ENCODE data around the gene DCANP1. TPM values are rescaled to one million over a fixed set of nuclear protein-coding genes. Genes with fewer than 3 reads are reported as not detected.
A peak's percentile ranks its signal among the peaks of the same experiment; 100 is the strongest.
"Not testable (repeated sequence)": the region's sequence is repeated elsewhere in the genome, so short reads cannot be mapped to it uniquely, and the experiment has no call there.

DCANP1 gene
- not detected in 2 replicates for total RNA-seq (2014; rRNA removed; shearing (Covaris generic))

- DNase-seq (ENCODE audit: low read depth): no peak
Measured at GRCh38 chr5:135447298-135447929, at the start of gene DCANP1. Gene DCANP1 (minus strand): TSS chr5:135447348. CDS start chr5:135447108, 240 bp downstream.

GRCh38 chr5:135495531-135495930, 48.4 kb upstream of the DCANP1 start:
- not testable (repeated sequence) for DNase-seq (ENCODE audit: low read depth)

GRCh38 chr5:135494196-135494595, 47.0 kb upstream of the DCANP1 start:
- no peak for DNase-seq (ENCODE audit: low read depth)

GRCh38 chr5:135493406-135494180, 46.4 kb upstream of the DCANP1 start:
- peak; percentile 82 for DNase-seq (ENCODE audit: low read depth)

- DNase-seq (ENCODE audit: low read depth): peak; percentile 24
Measured at GRCh38 chr5:135492319-135492626, 45.1 kb upstream of the DCANP1 start.

DNA sequence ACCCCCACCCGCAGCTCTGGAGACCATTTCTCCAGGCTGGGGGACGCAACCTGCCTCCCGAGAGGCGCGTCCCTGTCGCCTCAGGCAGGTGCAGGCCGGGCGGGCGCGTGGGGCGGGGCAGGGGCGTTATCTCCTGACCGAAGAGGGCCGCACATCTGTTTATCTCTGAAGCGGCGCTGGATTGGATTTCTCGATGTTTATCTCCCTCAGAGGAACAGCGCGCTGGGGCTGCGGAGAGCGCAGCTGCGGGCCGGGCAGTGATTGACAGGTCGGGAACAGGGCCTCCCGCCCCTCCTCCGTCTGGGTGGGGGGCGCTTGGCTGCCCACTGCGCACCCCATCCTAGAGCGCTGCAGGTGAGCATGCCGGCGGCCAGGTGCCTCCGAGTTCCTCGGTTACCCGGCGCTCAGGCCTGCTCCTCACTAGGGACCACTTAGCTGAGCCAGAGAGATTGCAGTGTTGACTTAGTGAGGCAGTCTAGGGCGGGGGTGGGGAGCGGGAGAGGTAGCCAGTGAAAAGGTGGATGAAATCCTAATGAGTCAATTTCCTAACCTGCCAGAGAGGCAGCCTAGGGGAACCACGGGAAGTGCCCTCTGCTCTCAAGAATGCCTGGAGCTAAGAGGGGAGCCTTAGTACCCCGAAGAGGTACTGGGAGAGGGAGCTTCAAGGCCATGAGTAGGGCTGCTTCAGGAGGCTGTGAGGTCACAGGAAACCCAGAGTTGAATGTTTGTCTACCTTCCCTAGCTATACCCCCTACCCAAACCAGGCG, 44.6 kb upstream of the DCANP1 start:
- DNase-seq (ENCODE audit: low read depth): peak; percentile 66

DNA sequence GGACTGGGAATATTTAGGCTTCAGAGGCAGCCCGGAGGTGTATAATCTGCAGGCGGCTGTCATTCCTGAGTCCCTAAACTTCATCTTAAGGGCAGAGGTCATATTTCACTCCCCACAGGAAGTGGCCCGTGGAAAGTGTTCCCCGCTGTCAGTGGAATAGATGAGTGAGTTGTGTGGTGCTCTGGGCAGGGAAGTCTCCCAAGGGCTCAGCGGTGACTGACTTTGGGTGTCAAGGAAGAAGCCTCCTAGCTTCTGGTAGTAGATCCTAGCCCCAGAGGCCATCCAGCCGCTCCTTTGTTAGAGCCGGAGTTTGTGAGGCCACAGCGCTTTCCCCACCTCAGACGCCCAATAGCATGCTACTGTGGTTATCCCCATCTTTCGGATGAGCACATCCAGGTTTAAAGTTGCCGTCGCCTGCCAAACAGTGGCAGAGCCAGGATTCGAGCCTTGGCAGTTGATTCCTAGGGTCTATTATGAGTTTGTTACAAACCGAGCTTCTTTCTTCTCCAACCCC, 43.9 kb upstream of the DCANP1 start:
- no peak for DNase-seq (ENCODE audit: low read depth)

DNA sequence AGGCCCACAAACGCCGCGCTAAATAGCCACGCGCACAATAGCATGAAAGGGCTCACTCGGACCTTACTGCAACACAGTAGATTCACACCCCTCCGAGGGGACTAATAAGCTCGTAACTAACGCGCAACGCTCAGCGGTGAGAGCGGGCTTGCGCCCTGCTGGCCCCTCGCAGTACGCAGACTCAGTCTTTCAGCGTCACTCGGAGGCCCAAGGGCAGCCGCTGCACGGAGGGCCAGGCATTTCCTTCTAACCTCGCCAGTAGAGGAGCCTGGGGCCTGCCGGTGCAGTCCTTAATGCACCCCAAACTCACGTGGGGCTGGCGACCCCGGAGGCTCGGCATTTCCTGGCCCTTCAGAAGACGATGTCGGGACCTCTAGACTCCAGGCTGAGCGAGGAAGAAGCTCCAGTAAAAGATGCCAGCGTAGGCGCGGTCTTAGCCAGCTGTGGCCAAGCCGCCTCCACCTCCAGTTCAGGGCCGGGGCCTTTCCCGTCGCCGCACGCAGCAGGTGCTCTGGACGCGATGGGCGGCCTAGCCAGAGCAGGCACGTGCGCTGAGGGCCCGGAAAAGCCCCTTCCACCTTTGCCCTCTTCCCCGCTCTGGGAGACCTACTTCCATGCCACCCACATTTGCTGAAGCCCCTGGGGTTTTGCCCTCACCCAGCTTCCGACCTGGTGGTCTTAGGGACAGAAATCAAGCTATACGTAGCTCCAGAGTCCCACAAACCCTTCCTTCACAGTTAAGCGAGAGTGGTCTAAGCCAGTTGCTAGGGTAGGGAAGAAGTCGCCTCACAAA, 43.3 kb upstream of the DCANP1 start:
- no peak for DNase-seq (ENCODE audit: low read depth)

DNA sequence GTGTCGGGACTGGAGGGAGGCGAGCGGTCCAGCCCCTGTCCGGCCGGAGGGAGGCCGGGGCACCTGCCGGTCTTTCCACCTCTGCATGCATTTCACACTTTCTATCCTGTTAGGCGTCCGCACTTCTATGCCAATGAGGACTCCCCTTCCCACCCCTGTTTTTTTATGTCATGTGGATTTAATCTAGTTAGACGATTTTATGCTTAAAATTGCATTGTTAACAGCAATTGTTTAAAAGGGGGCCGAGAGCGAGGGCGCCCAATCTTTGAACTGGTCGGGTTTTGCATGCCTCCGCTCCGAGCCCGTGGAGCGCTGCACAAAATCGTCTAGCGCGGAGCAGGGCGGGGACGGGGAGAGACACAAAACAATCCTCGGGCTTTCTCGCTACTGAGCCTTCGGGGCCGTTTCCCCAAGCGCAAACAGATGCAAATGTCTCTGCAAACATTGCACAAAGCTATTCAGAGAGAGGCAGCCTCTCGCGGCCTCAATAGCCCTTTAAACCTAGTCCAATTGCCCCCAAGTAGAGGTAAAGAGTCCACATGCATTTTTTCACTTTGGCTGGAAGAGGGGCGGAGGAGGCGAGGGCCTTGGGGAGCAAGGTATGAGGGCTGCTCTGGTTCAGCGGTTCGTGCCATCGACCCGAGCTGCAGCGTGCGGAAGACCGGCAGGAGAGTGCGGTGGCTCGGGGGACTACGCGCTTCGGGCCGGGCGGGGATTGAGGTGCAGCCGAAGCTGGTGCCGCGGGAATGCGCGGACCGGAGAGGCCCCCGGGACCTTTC, 42.5 kb upstream of the DCANP1 start:
- DNase-seq (ENCODE audit: low read depth): no peak

GRCh38 chr5:135488727-135489465, 41.7 kb upstream of the DCANP1 start:
- DNase-seq (ENCODE audit: low read depth): peak; percentile 89

- no peak for DNase-seq (ENCODE audit: low read depth)
Measured at GRCh38 chr5:135487839-135488514, 40.8 kb upstream of the DCANP1 start.

DNA sequence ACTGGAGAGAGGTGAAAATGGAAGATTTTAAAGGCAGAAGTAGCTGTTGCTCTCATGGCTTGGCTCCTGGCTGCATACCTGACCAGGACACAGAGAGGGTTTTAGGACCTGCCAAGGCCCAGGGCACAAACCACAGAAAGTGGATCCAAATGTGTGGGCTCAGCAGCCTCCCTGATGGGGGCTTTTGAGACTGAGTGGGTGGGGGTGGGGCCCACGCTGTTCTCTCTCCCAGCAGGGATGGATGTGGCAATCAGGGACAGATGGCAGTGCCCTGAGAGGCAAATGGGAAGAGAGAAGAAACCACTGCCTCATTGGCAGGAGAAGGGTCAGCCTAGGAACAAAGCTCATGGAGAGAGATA, 39.9 kb upstream of the DCANP1 start:
- no peak for DNase-seq (ENCODE audit: low read depth)

- DNase-seq (ENCODE audit: low read depth): no peak
Measured at GRCh38 chr5:135486131-135487036, 39.2 kb upstream of the DCANP1 start.

- no peak for DNase-seq (ENCODE audit: low read depth)
Measured at GRCh38 chr5:135484674-135485086, 37.5 kb upstream of the DCANP1 start.

DNA sequence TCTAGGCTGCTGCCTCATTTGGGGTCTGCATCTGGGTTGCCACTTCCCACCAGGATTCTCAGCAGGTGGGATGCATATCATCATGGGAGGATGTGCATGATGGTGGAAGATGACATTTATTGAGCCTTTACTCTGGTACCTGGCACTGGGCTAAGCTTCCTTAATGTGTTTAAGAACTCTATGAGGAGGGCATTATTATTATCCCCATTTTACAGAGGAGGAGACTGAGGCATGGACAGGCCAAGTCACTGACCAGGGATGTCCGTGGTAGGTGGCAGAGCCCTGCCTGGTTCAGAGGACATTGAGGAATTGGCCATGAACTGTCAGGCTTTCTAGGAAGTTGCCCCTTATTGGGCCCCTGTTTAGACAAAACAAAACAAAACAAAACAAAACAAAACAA, 36.1 kb upstream of the DCANP1 start:
- no peak for DNase-seq (ENCODE audit: low read depth)

GRCh38 chr5:135482381-135482933, 35.3 kb upstream of the DCANP1 start:
- DNase-seq (ENCODE audit: low read depth): no peak

- DNase-seq (ENCODE audit: low read depth): no peak
Measured at GRCh38 chr5:135481909-135482311, 34.8 kb upstream of the DCANP1 start.

DNA sequence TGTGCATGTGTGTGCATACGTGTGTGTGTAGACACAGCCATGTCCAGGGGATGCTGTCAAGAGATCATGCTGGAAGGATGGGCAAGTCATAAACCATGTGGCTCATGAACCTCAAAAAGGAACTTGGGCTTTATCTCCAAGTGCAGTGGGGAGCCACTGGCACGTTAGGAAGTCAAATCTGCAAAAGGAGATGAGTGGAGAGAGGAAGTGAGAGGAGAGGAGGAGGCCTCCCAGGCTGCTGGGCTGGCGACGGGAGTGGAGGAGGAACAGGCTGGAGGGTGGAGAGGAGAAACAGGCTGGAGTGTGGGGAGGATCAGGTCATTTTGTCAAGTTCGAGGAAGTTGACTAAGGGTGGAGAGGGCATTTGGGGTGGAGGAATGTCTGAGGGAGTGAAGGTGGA, 34.2 kb upstream of the DCANP1 start:
- DNase-seq (ENCODE audit: low read depth): no peak

All from Daoy (cell line).